PC-9 (cell line): Measurements from ENCODE around the gene MAGI1. TPM values are rescaled to one million over a fixed set of nuclear protein-coding genes. Genes with fewer than 3 reads are reported as not detected.

Experiments used
- BruUV-seq: library from RNA; stranded (reverse); fragments of 400-500 nt; replicated peaks from 2 replicates; lab custom pipeline; 2021; lab: Mats Ljungman, UMichigan
- CTCF ChIA-PET: fragments of 300-600 bp; sonication (Branson Sonifier 250); formaldehyde crosslinking; loops from one replicate; lab custom pipeline; 2022; ENCODE audit warnings: antibody characterized with exemption; lab: Charles Lee
- POLR2A ChIA-PET: fragments of 300-600 bp; sonication (Branson Sonifier 250); formaldehyde crosslinking; loops from one replicate; lab custom pipeline; 2022; ENCODE audit warnings: antibody characterized with exemption; ENCODE audit not compliant: unreplicated experiment; lab: Charles Lee
- DNase-seq, 2 experiments: peaks; one replicate each; pipeline versions ENCODE4 v3.0.0 to v3.0.0-alpha.2; 2015 to 2022; ENCODE audit warnings: mixed read lengths in 1 of 2
- H2AFZ ChIP-seq: fragments of 200-600 bp; sonication (generic); 2 replicates; pipeline ENCODE4 v1.8.1; 2017; ENCODE audit warnings: antibody characterized with exemption
- H3F3A ChIP-seq: fragments of 200-600 bp; sonication (generic); 2 replicates; pipeline ENCODE4 v1.8.1; 2017; ENCODE audit warnings: antibody characterized with exemption, mild to moderate bottlenecking, low read depth; ENCODE audit not compliant: insufficient read depth
- H3K27ac ChIP-seq: fragments of 200-600 bp; sonication (generic); 2 replicates; pipeline ENCODE4 v1.6.1; 2016; ENCODE audit warnings: mixed run types
- H3K27me3 ChIP-seq: fragments of 200-600 bp; sonication (generic); 2 replicates; pipeline ENCODE4 v1.6.1; 2016; ENCODE audit warnings: low read depth, mixed run types; ENCODE audit not compliant: insufficient read depth
- H3K36me3 ChIP-seq: fragments of 200-600 bp; sonication (generic); 2 replicates; pipeline ENCODE4 v1.6.1; 2016; ENCODE audit warnings: low read depth, mixed run types
- H3K4me1 ChIP-seq: fragments of 200-600 bp; sonication (generic); replicated peaks from 2 replicates; pipeline ENCODE4 v1.6.1; 2016; ENCODE audit warnings: mixed run types; ENCODE audit not compliant: insufficient read depth
- H3K4me2 ChIP-seq: fragments of 200-600 bp; sonication (generic); 2 replicates; pipeline ENCODE4 v1.6.1; 2017; ENCODE audit warnings: mixed run types
- H3K4me3 ChIP-seq: fragments of 200-600 bp; sonication (generic); 2 replicates; pipeline ENCODE4 v1.6.1; 2016; ENCODE audit warnings: mixed run types
- H3K79me2 ChIP-seq: fragments of 200-600 bp; sonication (generic); 2 replicates; pipeline ENCODE4 v1.6.1; 2017; ENCODE audit warnings: low read depth, mixed run types
- H3K9me2 ChIP-seq: fragments of 200-600 bp; sonication (generic); 2 replicates; pipeline ENCODE4 v1.8.1; 2017; ENCODE audit warnings: mild to moderate bottlenecking; ENCODE audit not compliant: insufficient read depth
- H3K9me3 ChIP-seq: fragments of 200-600 bp; sonication (generic); 2 replicates; pipeline ENCODE4 v1.8.1; 2016; ENCODE audit warnings: low read depth; ENCODE audit not compliant: insufficient read depth
- H4K20me1 ChIP-seq: fragments of 200-600 bp; sonication (generic); 2 replicates; pipeline ENCODE4 v1.8.1; 2017; ENCODE audit not compliant: insufficient read depth
- EZH2 ChIP-seq: fragments of 200-600 bp; sonication (generic); IDR thresholded peaks from 2 replicates; pipeline ENCODE4 v1.8.0; 2017; ENCODE audit warnings: antibody characterized with exemption, low read depth
- intact Hi-C: fragments of 100-400 bp; cut with micrococcal nuclease; formaldehyde crosslinking; loops from one replicate; pipeline ENCODE4 v1.10.0; 2022; ENCODE audit not compliant: unreplicated experiment
- total RNA-seq: library from RNA; stranded (reverse); gene quantifications from 2 replicates; pipeline ENCODE4 v1.2.3, GENCODE V29; 2021
- TF ChIP-seq, protein P1 (sequence below): fragments of 200-600 bp; sonication (generic); conservative IDR thresholded peaks from 2 replicates; pipeline ENCODE4 v1.6.1; 2017; ENCODE audit warnings: mixed run types, antibody characterized with exemption, mild to moderate bottlenecking, moderate library complexity

MAGI1 gene
- total RNA-seq, 1 experiment from 2014 or later, result 23.3 TPM

DNA sequence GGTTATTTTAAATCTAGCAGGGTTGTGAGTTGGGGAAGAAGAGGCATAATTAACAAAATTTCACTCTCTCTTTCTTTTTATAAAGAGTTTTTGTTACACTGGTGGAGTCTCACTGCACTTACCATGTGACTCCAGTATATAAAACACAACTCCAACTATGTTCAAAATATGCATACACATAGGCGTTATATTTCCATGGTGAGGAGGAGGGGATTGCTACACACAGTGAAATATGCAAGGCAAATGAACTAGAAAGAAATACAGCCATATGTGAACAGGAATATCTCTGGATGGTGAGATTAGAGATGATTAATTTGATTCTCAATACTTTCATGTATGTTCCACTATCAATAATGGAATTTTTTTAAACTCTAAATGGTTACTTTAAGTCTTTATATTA lies 385.0 kb downstream of the MAGI1 start:
- H3K4me2 ChIP-seq, result no peak overlapping the region
- no peak overlapping the region for H2AFZ ChIP-seq
- TF ChIP-seq, protein P1, sequence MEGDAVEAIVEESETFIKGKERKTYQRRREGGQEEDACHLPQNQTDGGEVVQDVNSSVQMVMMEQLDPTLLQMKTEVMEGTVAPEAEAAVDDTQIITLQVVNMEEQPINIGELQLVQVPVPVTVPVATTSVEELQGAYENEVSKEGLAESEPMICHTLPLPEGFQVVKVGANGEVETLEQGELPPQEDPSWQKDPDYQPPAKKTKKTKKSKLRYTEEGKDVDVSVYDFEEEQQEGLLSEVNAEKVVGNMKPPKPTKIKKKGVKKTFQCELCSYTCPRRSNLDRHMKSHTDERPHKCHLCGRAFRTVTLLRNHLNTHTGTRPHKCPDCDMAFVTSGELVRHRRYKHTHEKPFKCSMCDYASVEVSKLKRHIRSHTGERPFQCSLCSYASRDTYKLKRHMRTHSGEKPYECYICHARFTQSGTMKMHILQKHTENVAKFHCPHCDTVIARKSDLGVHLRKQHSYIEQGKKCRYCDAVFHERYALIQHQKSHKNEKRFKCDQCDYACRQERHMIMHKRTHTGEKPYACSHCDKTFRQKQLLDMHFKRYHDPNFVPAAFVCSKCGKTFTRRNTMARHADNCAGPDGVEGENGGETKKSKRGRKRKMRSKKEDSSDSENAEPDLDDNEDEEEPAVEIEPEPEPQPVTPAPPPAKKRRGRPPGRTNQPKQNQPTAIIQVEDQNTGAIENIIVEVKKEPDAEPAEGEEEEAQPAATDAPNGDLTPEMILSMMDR, result no peak
- no peak for TF ChIP-seq EZH2
- no peak for DNase-seq
- no peaks in the 10 kb centered on the region for H3F3A ChIP-seq
- no peak overlapping the region for H3K4me3 ChIP-seq
- no peaks in the 10 kb centered on the region for H3K9me2 ChIP-seq
- no peaks in the 10 kb centered on the region for H3K79me2 ChIP-seq
- CTCF ChIA-PET, result no interaction called here
- H3K27ac ChIP-seq, result no peak overlapping the region
- no peaks in the 10 kb centered on the region for H3K9me3 ChIP-seq
- intact Hi-C loops, result no loop called here
- no peaks in the 10 kb centered on the region for H3K36me3 ChIP-seq
- H3K4me1 ChIP-seq, result no peaks in the 10 kb centered on the region
- H3K27me3 ChIP-seq, result no peaks in the 10 kb centered on the region
- POLR2A ChIA-PET, result no interaction called here
- peaks cover 3% of the 10 kb centered on the region; the same call in 1 of the 2 replicates for H4K20me1 ChIP-seq
- no TSS peak for BruUV-seq

DNA sequence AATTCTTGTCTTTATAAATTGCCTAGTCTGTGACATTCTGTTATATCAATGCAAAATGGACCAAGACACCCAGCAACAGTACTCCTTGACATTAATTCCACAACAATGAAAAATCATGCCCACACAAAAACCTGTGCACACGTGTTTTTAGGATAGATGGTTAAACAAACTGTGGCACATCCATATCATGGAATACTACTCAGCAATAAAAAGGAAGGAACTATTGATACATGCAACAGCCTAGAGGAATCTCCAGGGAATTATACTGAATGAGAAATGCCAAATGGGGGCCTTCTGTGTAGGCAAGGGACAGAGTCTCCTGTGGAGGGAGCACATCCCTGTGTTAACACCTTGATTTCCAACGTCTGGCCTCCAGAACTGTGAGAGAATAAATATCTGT lies 388.5 kb downstream of the MAGI1 start:
- Histone ChIP-seq H3K27ac (no peak overlapping the region), H2AFZ (no peak overlapping the region), H3F3A (no peaks in the 10 kb centered on the region), H3K9me2 (no peaks in the 10 kb centered on the region), H3K4me1 (no peaks in the 10 kb centered on the region), H3K9me3 (peaks cover 5% of the 10 kb centered on the region; the same call in 1 of the 2 replicates), H3K27me3 (no peaks in the 10 kb centered on the region), H3K36me3 (no peaks in the 10 kb centered on the region), H3K4me2 (no peak overlapping the region), H3K4me3 (no peak overlapping the region), H3K79me2 (0 out of 2 replicates have a peak, but pooled peaks cover 5% of the 10 kb centered on the region), H4K20me1 (peaks cover 3% of the 10 kb centered on the region; the same call in 1 of the 2 replicates)
- ChIA-PET POLR2A (no interaction called here), CTCF (no interaction called here)
- no peak for DNase-seq
- BruUV-seq, result no TSS peak
- TF ChIP-seq, protein P1, result no peak
- TF ChIP-seq EZH2, result no peak
- intact Hi-C loops, result no loop called here

DNA sequence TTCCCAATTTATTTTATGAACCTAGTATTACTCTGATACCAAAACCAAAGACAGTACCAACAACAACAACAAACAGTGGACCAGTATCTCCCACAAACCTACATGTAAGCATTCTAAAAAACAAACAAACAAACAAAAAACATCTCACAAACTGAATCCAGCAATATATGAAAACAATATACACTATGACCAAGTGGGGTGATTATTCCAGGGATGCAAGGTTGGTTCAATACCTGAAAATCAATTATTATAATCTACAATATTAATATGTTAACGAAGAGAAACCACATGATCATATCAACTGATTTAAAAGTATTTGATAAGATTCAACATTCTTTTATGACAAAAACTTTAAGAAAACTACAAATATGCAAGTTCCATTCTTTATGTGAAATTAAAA lies 391.3 kb downstream of the MAGI1 start:
- H3K9me3 ChIP-seq, result peaks cover 5% of the 10 kb centered on the region; the same call in 1 of the 2 replicates
- ChIA-PET POLR2A (no interaction called here), CTCF (no interaction called here)
- H3K4me2 ChIP-seq, result no peak overlapping the region
- no peak overlapping the region for H3K27ac ChIP-seq
- H3K36me3 ChIP-seq, result no peaks in the 10 kb centered on the region
- H3K9me2 ChIP-seq, result no peaks in the 10 kb centered on the region
- H3K4me1 ChIP-seq, result no peaks in the 10 kb centered on the region
- BruUV-seq, result no TSS peak
- H3K27me3 ChIP-seq, result no peaks in the 10 kb centered on the region
- H3F3A ChIP-seq, result no peaks in the 10 kb centered on the region
- DNase-seq, result no peak
- H2AFZ ChIP-seq, result no peak overlapping the region
- TF ChIP-seq, protein P1, result no peak
- TF ChIP-seq EZH2, result no peak
- 0 out of 2 replicates have a peak, but pooled peaks cover 5% of the 10 kb centered on the region for H3K79me2 ChIP-seq
- H3K4me3 ChIP-seq, result no peak overlapping the region
- intact Hi-C loops, result no loop called here
- peaks cover 3% of the 10 kb centered on the region; the same call in 1 of the 2 replicates for H4K20me1 ChIP-seq
